ENCODE results near the gene NPPC.
A peak's percentile ranks its signal among the peaks of the same experiment; 100 is the strongest.

The NPPC gene

GRCh38 chr2:231887756-231888155, 38.4 kb downstream of the NPPC start:
- no peak for TF ChIP-seq TAF1 (IDR thresholded peaks at IDR 0.05; ENCODE audit: low read depth)
- no peak for TF ChIP-seq TCF12 (IDR thresholded peaks at IDR 0.05; ENCODE audit: low read depth)

GRCh38 chr2:231886071-231886681, 40.0 kb downstream of the NPPC start:
- no peak for TF ChIP-seq TEAD4 (IDR thresholded peaks at IDR 0.05)
- no peak for TF ChIP-seq ZBTB7A (IDR thresholded peaks at IDR 0.05; ENCODE audit: low read depth)
- no peak for TF ChIP-seq NFIC (IDR thresholded peaks at IDR 0.05)
- TF ChIP-seq MAX (IDR thresholded peaks at IDR 0.05): no peak
- peak; percentile 66 for TF ChIP-seq USF1 (IDR thresholded peaks at IDR 0.05)

- TF ChIP-seq EGR1 (IDR thresholded peaks at IDR 0.05): no peak
- no peak for TF ChIP-seq EP300 (IDR thresholded peaks at IDR 0.05; ENCODE audit: borderline replicate concordance)
- no peak for TF ChIP-seq USF1 (IDR thresholded peaks at IDR 0.05)
- TF ChIP-seq FOXM1 (IDR thresholded peaks at IDR 0.05; ENCODE audit: borderline replicate concordance, low read depth): no peak
- no peak for TF ChIP-seq REST (IDR thresholded peaks at IDR 0.05; ENCODE audit: low read depth)
- TF ChIP-seq NFIC (IDR thresholded peaks at IDR 0.05): peak; percentile 46
- TF ChIP-seq TAF1 (IDR thresholded peaks at IDR 0.05; ENCODE audit: low read depth): no peak
- no peak for TF ChIP-seq RAD21 (IDR thresholded peaks at IDR 0.05; ENCODE audit: low read depth)
Observed at GRCh38 chr2:231884438-231885140, 41.6 kb downstream of the NPPC start.

- TF ChIP-seq CREB1 (IDR thresholded peaks at IDR 0.05; ENCODE audit: low read depth) (no peak), TEAD4 (IDR thresholded peaks at IDR 0.05) (no peak)
Observed at GRCh38 chr2:231883468-231883881, 42.7 kb downstream of the NPPC start.

- TF ChIP-seq CEBPB (IDR thresholded peaks at IDR 0.05): no peak
- TF ChIP-seq EGR1 (IDR thresholded peaks at IDR 0.05): no peak
- TF ChIP-seq CREB1 (IDR thresholded peaks at IDR 0.05; ENCODE audit: low read depth): no peak
- TF ChIP-seq YY1 (IDR thresholded peaks at IDR 0.05; ENCODE audit: low read depth): no peak
- TF ChIP-seq USF1 (IDR thresholded peaks at IDR 0.05): no peak
- TF ChIP-seq NFIC (IDR thresholded peaks at IDR 0.05): no peak
- TF ChIP-seq REST (IDR thresholded peaks at IDR 0.05; ENCODE audit: low read depth): no peak
- TF ChIP-seq MAX (IDR thresholded peaks at IDR 0.05): no peak
- no peak for TF ChIP-seq TCF12 (IDR thresholded peaks at IDR 0.05; ENCODE audit: low read depth)
- no peak for TF ChIP-seq FOXM1 (IDR thresholded peaks at IDR 0.05; ENCODE audit: borderline replicate concordance, low read depth)
- TF ChIP-seq TEAD4 (IDR thresholded peaks at IDR 0.05): no peak
- TF ChIP-seq RAD21 (IDR thresholded peaks at IDR 0.05; ENCODE audit: low read depth): no peak
- no peak for TF ChIP-seq EP300 (IDR thresholded peaks at IDR 0.05; ENCODE audit: borderline replicate concordance)
- TF ChIP-seq ZBTB7A (IDR thresholded peaks at IDR 0.05; ENCODE audit: low read depth): no peak
Observed at GRCh38 chr2:231882646-231883045, 43.5 kb downstream of the NPPC start.

- TF ChIP-seq TCF12 (IDR thresholded peaks at IDR 0.05; ENCODE audit: low read depth) (no peak), REST (IDR thresholded peaks at IDR 0.05; ENCODE audit: low read depth) (no peak), EGR1 (IDR thresholded peaks at IDR 0.05) (no peak), RAD21 (IDR thresholded peaks at IDR 0.05; ENCODE audit: low read depth) (no peak), MAX (IDR thresholded peaks at IDR 0.05) (no peak), TAF1 (IDR thresholded peaks at IDR 0.05; ENCODE audit: low read depth) (no peak), YY1 (IDR thresholded peaks at IDR 0.05; ENCODE audit: low read depth) (no peak), TEAD4 (IDR thresholded peaks at IDR 0.05) (no peak), NFIC (IDR thresholded peaks at IDR 0.05) (no peak), CREB1 (IDR thresholded peaks at IDR 0.05; ENCODE audit: low read depth) (no peak), CEBPB (IDR thresholded peaks at IDR 0.05) (no peak), USF1 (IDR thresholded peaks at IDR 0.05) (no peak), FOXM1 (IDR thresholded peaks at IDR 0.05; ENCODE audit: borderline replicate concordance, low read depth) (no peak), EP300 (IDR thresholded peaks at IDR 0.05; ENCODE audit: borderline replicate concordance) (no peak), ZBTB7A (IDR thresholded peaks at IDR 0.05; ENCODE audit: low read depth) (no peak)
Observed at GRCh38 chr2:231879216-231879615, 47.0 kb downstream of the NPPC start.
